Mesothelial cell of epicardium (in vitro differentiated cells): ENCODE data around the gene CRYBA4. TPM values are rescaled to one million over a fixed set of nuclear protein-coding genes. Genes with fewer than 3 reads are reported as not detected.

ENCODE experiments used
- DNase-seq, 2 experiments: peaks; one replicate each; pipeline ENCODE4 v3.0.0; 2021; ENCODE audit warnings: low spot score in 2 of 2; ENCODE audit not compliant: unreplicated experiment in 2 of 2
- H3K27ac Mint-ChIP-seq: 2 replicates; pipeline ENCODE4 v1.8.0; 2021; ENCODE audit warnings: mixed read lengths
- H3K27me3 Mint-ChIP-seq: 2 replicates; pipeline ENCODE4 v1.8.0; 2021; ENCODE audit warnings: low read depth, mixed read lengths
- H3K36me3 Mint-ChIP-seq: 2 replicates; pipeline ENCODE4 v1.8.0; 2021; ENCODE audit warnings: mixed read lengths
- H3K4me1 Mint-ChIP-seq: 2 replicates; pipeline ENCODE4 v1.8.0; 2021; ENCODE audit warnings: mixed read lengths
- H3K4me3 Mint-ChIP-seq: 2 replicates; pipeline ENCODE4 v1.8.0; 2021; ENCODE audit warnings: mild to moderate bottlenecking, moderate library complexity, mixed read lengths
- H3K9me3 Mint-ChIP-seq: 2 replicates; pipeline ENCODE4 v1.8.0; 2021; ENCODE audit warnings: mixed read lengths
- total RNA-seq: library from RNA; stranded (reverse); gene quantifications from 3 replicates; pipeline ENCODE4 v1.2.1, GENCODE V29; 2021
- TF ChIP-seq, protein P1 (sequence below): fragments of 200-600 bp; sonication (generic); IDR thresholded peaks from one replicate; pipeline ENCODE4 v1.5.0; 2021; ENCODE audit warnings: antibody characterized with exemption; ENCODE audit not compliant: unreplicated experiment

Gene CRYBA4
- total RNA-seq, 1 donor from 2014 or later = not detected

- Mint-ChIP-seq H3K4me3 (no peak overlapping the region), H3K27me3 (peaks cover 22% of the 10 kb centered on the region), H3K36me3 (no peaks in the 10 kb centered on the region), H3K4me1 (no peaks in the 10 kb centered on the region), H3K9me3 (no peaks in the 10 kb centered on the region), H3K27ac (no peak overlapping the region)
- TF ChIP-seq, protein P1, sequence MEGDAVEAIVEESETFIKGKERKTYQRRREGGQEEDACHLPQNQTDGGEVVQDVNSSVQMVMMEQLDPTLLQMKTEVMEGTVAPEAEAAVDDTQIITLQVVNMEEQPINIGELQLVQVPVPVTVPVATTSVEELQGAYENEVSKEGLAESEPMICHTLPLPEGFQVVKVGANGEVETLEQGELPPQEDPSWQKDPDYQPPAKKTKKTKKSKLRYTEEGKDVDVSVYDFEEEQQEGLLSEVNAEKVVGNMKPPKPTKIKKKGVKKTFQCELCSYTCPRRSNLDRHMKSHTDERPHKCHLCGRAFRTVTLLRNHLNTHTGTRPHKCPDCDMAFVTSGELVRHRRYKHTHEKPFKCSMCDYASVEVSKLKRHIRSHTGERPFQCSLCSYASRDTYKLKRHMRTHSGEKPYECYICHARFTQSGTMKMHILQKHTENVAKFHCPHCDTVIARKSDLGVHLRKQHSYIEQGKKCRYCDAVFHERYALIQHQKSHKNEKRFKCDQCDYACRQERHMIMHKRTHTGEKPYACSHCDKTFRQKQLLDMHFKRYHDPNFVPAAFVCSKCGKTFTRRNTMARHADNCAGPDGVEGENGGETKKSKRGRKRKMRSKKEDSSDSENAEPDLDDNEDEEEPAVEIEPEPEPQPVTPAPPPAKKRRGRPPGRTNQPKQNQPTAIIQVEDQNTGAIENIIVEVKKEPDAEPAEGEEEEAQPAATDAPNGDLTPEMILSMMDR = no peak
- no peak for DNase-seq
Measured at GRCh38 chr22:26599505-26599904, 22.3 kb upstream of the CRYBA4 start.

- DNase-seq = no peak
- no peaks in the 10 kb centered on the region for H3K36me3 Mint-ChIP-seq
Measured at GRCh38 chr22:26601726-26602125, 20.0 kb upstream of the CRYBA4 start.

GRCh38 chr22:26602127-26602526 lies 19.6 kb upstream of the CRYBA4 start:
- H3K27ac Mint-ChIP-seq = no peak overlapping the region
- no peak overlapping the region for H3K4me3 Mint-ChIP-seq
- no peak for DNase-seq
- peaks cover 15% of the 10 kb centered on the region for H3K27me3 Mint-ChIP-seq
- H3K4me1 Mint-ChIP-seq = no peaks in the 10 kb centered on the region
- TF ChIP-seq, protein P1 = no peak
- no peaks in the 10 kb centered on the region for H3K36me3 Mint-ChIP-seq
- no peaks in the 10 kb centered on the region for H3K9me3 Mint-ChIP-seq

More at GRCh38 chr22:26601726-26602125, 20.0 kb upstream of the CRYBA4 start:
- TF ChIP-seq, protein P1 = no peak
- Mint-ChIP-seq H3K27me3 (peaks cover 19% of the 10 kb centered on the region), H3K9me3 (no peaks in the 10 kb centered on the region), H3K4me1 (no peaks in the 10 kb centered on the region), H3K27ac (no peak overlapping the region), H3K4me3 (no peak overlapping the region)

- Mint-ChIP-seq H3K9me3 (no peaks in the 10 kb centered on the region), H3K4me3 (no peak overlapping the region), H3K27ac (no peak overlapping the region), H3K27me3 (peaks cover 12% of the 10 kb centered on the region), H3K4me1 (no peaks in the 10 kb centered on the region), H3K36me3 (no peaks in the 10 kb centered on the region)
- DNase-seq = no peak
- TF ChIP-seq, protein P1 = no peak
Measured at GRCh38 chr22:26604368-26604767, 17.4 kb upstream of the CRYBA4 start.

GRCh38 chr22:26606611-26607010 lies 15.2 kb upstream of the CRYBA4 start:
- H3K27me3 Mint-ChIP-seq = peaks cover 14% of the 10 kb centered on the region
- no peaks in the 10 kb centered on the region for H3K4me1 Mint-ChIP-seq
- DNase-seq = no peak
- TF ChIP-seq, protein P1 = no peak
- H3K9me3 Mint-ChIP-seq = no peaks in the 10 kb centered on the region
- H3K36me3 Mint-ChIP-seq = no peaks in the 10 kb centered on the region
- H3K4me3 Mint-ChIP-seq = no peak overlapping the region
- H3K27ac Mint-ChIP-seq = no peak overlapping the region

GRCh38 chr22:26608129-26608528 lies 13.6 kb upstream of the CRYBA4 start:
- TF ChIP-seq, protein P1 = no peak
- no peak for DNase-seq
- Mint-ChIP-seq H3K4me3 (no peak overlapping the region), H3K27me3 (peaks cover 29% of the 10 kb centered on the region), H3K36me3 (no peaks in the 10 kb centered on the region), H3K27ac (no peak overlapping the region), H3K9me3 (no peaks in the 10 kb centered on the region), H3K4me1 (no peaks in the 10 kb centered on the region)
